Parathyroid adenoma (tissue), 2 donors: ENCODE data around the gene ERVK3-1.
A peak's percentile ranks its signal among the peaks of the same experiment; 100 is the strongest.
"Not testable (repeated sequence)": the region's sequence is repeated elsewhere in the genome, so short reads cannot be mapped to it uniquely, and the experiment has no call there.

Experiments
- H2AFZ ChIP-seq: fragments of 300-600 bp; sonication (generic); one replicate; pipeline ENCODE4 v1.7.0; 2017; ENCODE audit warnings: antibody characterized with exemption, mild to moderate bottlenecking
- H3K27ac ChIP-seq: fragments of 300-600 bp; sonication (generic); one replicate; pipeline ENCODE4 v1.7.0; 2017
- H3K27me3 ChIP-seq: fragments of 300-600 bp; sonication (generic); one replicate; pipeline ENCODE4 v1.7.0; 2017; ENCODE audit warnings: low read length; ENCODE audit not compliant: control insufficient read depth, insufficient read depth
- H3K36me3 ChIP-seq: fragments of 300-600 bp; sonication (generic); one replicate; pipeline ENCODE4 v1.7.0; 2017; ENCODE audit warnings: low read length; ENCODE audit not compliant: control insufficient read depth, insufficient read depth
- H3K4me1 ChIP-seq: fragments of 300-600 bp; sonication (generic); one replicate; pipeline ENCODE4 v1.7.0; 2017; ENCODE audit warnings: control low read depth
- H3K4me2 ChIP-seq: fragments of 300-600 bp; sonication (generic); one replicate; pipeline ENCODE4 v1.7.0; 2017; ENCODE audit warnings: low read length
- H3K4me3 ChIP-seq: fragments of 300-600 bp; sonication (generic); one replicate; pipeline ENCODE4 v1.7.0; 2017; ENCODE audit warnings: low read depth, low read length
- H3K79me2 ChIP-seq: fragments of 300-600 bp; sonication (generic); one replicate; pipeline ENCODE4 v1.7.0; 2017; ENCODE audit warnings: control low read depth
- H3K9ac ChIP-seq: fragments of 300-600 bp; sonication (generic); one replicate; pipeline ENCODE4 v1.7.0; 2017; ENCODE audit warnings: mild to moderate bottlenecking
- H3K9me3 ChIP-seq: fragments of 300-600 bp; sonication (generic); one replicate; pipeline ENCODE4 v1.7.0; 2017; ENCODE audit warnings: low read length; ENCODE audit not compliant: control insufficient read depth
- CTCF ChIP-seq: fragments of 300-600 bp; sonication (generic); IDR thresholded peaks from one replicate; pipeline ENCODE4 v1.7.0; 2017; ENCODE audit warnings: antibody characterized with exemption, mild to moderate bottlenecking
- donor health status: primary hyperparathyroidism.

The ERVK3-1 gene

GRCh38 chr19:58305065-58305931 is at the start of gene ERVK3-1:
Gene ERVK3-1, plus strand, starts transcription at chr19:58305377. Its CDS starts 6,792 bp downstream, at chr19:58312169.
- peak within 1 kb of the TSS; percentile 71 for H3K27ac ChIP-seq
- H3K9ac ChIP-seq, result peak within 1 kb of the TSS; percentile 40
- peak within 1 kb of the TSS; percentile 95 for H3K4me3 ChIP-seq
- H3K4me1 ChIP-seq, result peaks cover 5% of the 10 kb centered on the region
- TF ChIP-seq CTCF, result peak; percentile 17
- H3K36me3 ChIP-seq, result no peaks in the 10 kb centered on the region
- no peaks in the 10 kb centered on the region for H3K9me3 ChIP-seq
- H3K27me3 ChIP-seq, result no peaks in the 10 kb centered on the region
- peaks cover 30% of the 10 kb centered on the region for H3K79me2 ChIP-seq
- H3K4me2 ChIP-seq, result peak within 1 kb of the TSS; percentile 69
- peak within 1 kb of the TSS; percentile 84 for H2AFZ ChIP-seq

GRCh38 chr19:58258259-58258658 is 46.9 kb upstream of the ERVK3-1 start:
- H2AFZ ChIP-seq, H3K27ac ChIP-seq, H3K4me1 ChIP-seq, H3K4me3 ChIP-seq, H3K4me2 ChIP-seq, H3K27me3 ChIP-seq, H3K79me2 ChIP-seq, H3K9ac ChIP-seq: not testable (repeated sequence)
- Histone ChIP-seq H3K36me3 (peaks cover 52% of the 10 kb centered on the region), H3K9me3 (peaks cover 27% of the 10 kb centered on the region)

- Histone ChIP-seq H3K4me3 (no peak overlapping the region), H3K9me3 (peaks cover 32% of the 10 kb centered on the region), H3K36me3 (peaks cover 51% of the 10 kb centered on the region), H3K27me3 (no peaks in the 10 kb centered on the region), H3K4me2 (no peak overlapping the region), H3K27ac (no peak overlapping the region), H3K4me1 (no peaks in the 10 kb centered on the region), H2AFZ (no peak overlapping the region), H3K9ac (no peak overlapping the region), H3K79me2 (no peaks in the 10 kb centered on the region)
- no peak for TF ChIP-seq CTCF
Measured at GRCh38 chr19:58261600-58261967, 43.6 kb upstream of the ERVK3-1 start.

- H3K9me3 ChIP-seq, result peaks cover 32% of the 10 kb centered on the region
- H3K4me2 ChIP-seq, result no peak overlapping the region
- no peak overlapping the region for H3K4me3 ChIP-seq
- no peak overlapping the region for H3K27ac ChIP-seq
- no peak overlapping the region for H2AFZ ChIP-seq
- no peaks in the 10 kb centered on the region for H3K27me3 ChIP-seq
- no peaks in the 10 kb centered on the region for H3K4me1 ChIP-seq
- TF ChIP-seq CTCF, result no peak
- H3K36me3 ChIP-seq, result peaks cover 51% of the 10 kb centered on the region
- no peaks in the 10 kb centered on the region for H3K79me2 ChIP-seq
- no peak overlapping the region for H3K9ac ChIP-seq
Measured at GRCh38 chr19:58261968-58262921, 42.9 kb upstream of the ERVK3-1 start.

- H3K4me2 ChIP-seq, result no peak overlapping the region
- no peaks in the 10 kb centered on the region for H3K27me3 ChIP-seq
- H3K4me1 ChIP-seq, result no peaks in the 10 kb centered on the region
- no peak overlapping the region for H3K9ac ChIP-seq
- peaks cover 32% of the 10 kb centered on the region for H3K9me3 ChIP-seq
- no peak for TF ChIP-seq CTCF
- H3K4me3 ChIP-seq, result no peak overlapping the region
- H2AFZ ChIP-seq, result no peak overlapping the region
- H3K36me3 ChIP-seq, result peaks cover 44% of the 10 kb centered on the region
- no peak overlapping the region for H3K27ac ChIP-seq
- H3K79me2 ChIP-seq, result no peaks in the 10 kb centered on the region
Measured at GRCh38 chr19:58262922-58263296, 42.3 kb upstream of the ERVK3-1 start.
